ENCODE data around the gene BET1L.
"Not testable (repeated sequence)": the region's sequence is repeated elsewhere in the genome, so short reads cannot be mapped to it uniquely, and the experiment has no call there.

BET1L gene

GRCh38 chr11:240315-240714 lies 33.1 kb upstream of the BET1L start:
- H3K36me3 ChIP-seq (ENCODE audit: insufficient read depth, low read depth, low read length), result peaks cover 59% of the 10 kb centered on the region

GRCh38 chr11:238346-238745 lies 31.1 kb upstream of the BET1L start:
- not testable (repeated sequence) for H3K27me3 ChIP-seq (ENCODE audit: insufficient read depth, low read length); H3K9me3 ChIP-seq (ENCODE audit: insufficient read depth, low read depth, low read length); H3K27ac ChIP-seq (ENCODE audit: low read length); H3K4me1 ChIP-seq (ENCODE audit: insufficient read depth, low read length); H3K9ac ChIP-seq (ENCODE audit: low read depth, low read length)
- H3K4me3 ChIP-seq (ENCODE audit: low read length), result peak overlapping the region; percentile 100; the same call in 1 of the 2 replicates
- H3K36me3 ChIP-seq (ENCODE audit: insufficient read depth, low read depth, low read length), result peaks cover 40% of the 10 kb centered on the region

More at GRCh38 chr11:240315-240714, 33.1 kb upstream of the BET1L start:
- H3K9ac ChIP-seq (ENCODE audit: low read depth, low read length), result no peak overlapping the region
- no peak overlapping the region for H3K4me3 ChIP-seq (ENCODE audit: low read length)
- H3K4me1 ChIP-seq (ENCODE audit: insufficient read depth, low read length), result 0 out of 2 replicates have a peak, but pooled peaks cover 4% of the 10 kb centered on the region
- peaks cover 3% of the 10 kb centered on the region for H3K27me3 ChIP-seq (ENCODE audit: insufficient read depth, low read length)
- H3K9me3 ChIP-seq (ENCODE audit: insufficient read depth, low read depth, low read length), result no peaks in the 10 kb centered on the region
- H3K27ac ChIP-seq (ENCODE audit: low read length), result no peak overlapping the region

- Histone ChIP-seq H3K9me3 (ENCODE audit: insufficient read depth, low read depth, low read length) (no peaks in the 10 kb centered on the region), H3K27ac (ENCODE audit: low read length) (peak within 1 kb of the TSS; percentile 92), H3K4me1 (ENCODE audit: insufficient read depth, low read length) (0 out of 2 replicates have a peak, but pooled peaks cover 4% of the 10 kb centered on the region), H3K36me3 (ENCODE audit: insufficient read depth, low read depth, low read length) (peaks cover 27% of the 10 kb centered on the region), H3K27me3 (ENCODE audit: insufficient read depth, low read length) (peaks cover 6% of the 10 kb centered on the region), H3K9ac (ENCODE audit: low read depth, low read length) (peak within 1 kb of the TSS; percentile 94), H3K4me3 (ENCODE audit: low read length) (peak within 1 kb of the TSS; percentile 100)
Observed at GRCh38 chr11:236774-237767, 29.9 kb upstream of the BET1L start, which contains the start of gene PSMD13. Gene PSMD13, plus strand, starts transcription at chr11:236976. Its CDS starts 74 bp downstream, at chr11:237050.

- Histone ChIP-seq H3K27me3 (ENCODE audit: insufficient read depth, low read length) (peaks cover 6% of the 10 kb centered on the region), H3K9ac (ENCODE audit: low read depth, low read length) (peak within 1 kb of the TSS; percentile 94), H3K4me1 (ENCODE audit: insufficient read depth, low read length) (0 out of 2 replicates have a peak, but pooled peaks cover 4% of the 10 kb centered on the region), H3K9me3 (ENCODE audit: insufficient read depth, low read depth, low read length) (no peaks in the 10 kb centered on the region), H3K36me3 (ENCODE audit: insufficient read depth, low read depth, low read length) (peaks cover 18% of the 10 kb centered on the region), H3K27ac (ENCODE audit: low read length) (peak within 1 kb of the TSS; percentile 92), H3K4me3 (ENCODE audit: low read length) (peak within 1 kb of the TSS; percentile 100)
Observed at GRCh38 chr11:235997-236773, 29.0 kb upstream of the BET1L start, which contains the start of gene SIRT3. Gene SIRT3, minus strand, starts transcription at chr11:236342. Its CDS starts 14 bp downstream, at chr11:236328.

- H3K4me1 ChIP-seq (ENCODE audit: insufficient read depth, low read length), result 0 out of 2 replicates have a peak, but pooled peaks cover 4% of the 10 kb centered on the region
- H3K27me3 ChIP-seq (ENCODE audit: insufficient read depth, low read length), result peaks cover 6% of the 10 kb centered on the region
- peaks cover 17% of the 10 kb centered on the region for H3K36me3 ChIP-seq (ENCODE audit: insufficient read depth, low read depth, low read length)
- H3K9ac ChIP-seq (ENCODE audit: low read depth, low read length), result peak overlapping the region; percentile 76
- H3K27ac ChIP-seq (ENCODE audit: low read length), result peak overlapping the region; percentile 73
- peak overlapping the region; percentile 92 for H3K4me3 ChIP-seq (ENCODE audit: low read length)
- no peaks in the 10 kb centered on the region for H3K9me3 ChIP-seq (ENCODE audit: insufficient read depth, low read depth, low read length)
Observed at GRCh38 chr11:235609-235996, 28.4 kb upstream of the BET1L start.

- H3K27me3 ChIP-seq (ENCODE audit: insufficient read depth, low read length), result peaks cover 6% of the 10 kb centered on the region
- H3K9ac ChIP-seq (ENCODE audit: low read depth, low read length), result peak overlapping the region; percentile 76; the same call in 1 of the 2 replicates
- H3K4me3 ChIP-seq (ENCODE audit: low read length), result peak overlapping the region; percentile 92
- H3K4me1 ChIP-seq (ENCODE audit: insufficient read depth, low read length), result 0 out of 2 replicates have a peak, but pooled peaks cover 4% of the 10 kb centered on the region
- H3K9me3 ChIP-seq (ENCODE audit: insufficient read depth, low read depth, low read length), result no peaks in the 10 kb centered on the region
- H3K36me3 ChIP-seq (ENCODE audit: insufficient read depth, low read depth, low read length), result peaks cover 13% of the 10 kb centered on the region
- H3K27ac ChIP-seq (ENCODE audit: low read length), result no peak overlapping the region
Observed at GRCh38 chr11:235180-235579, 28.0 kb upstream of the BET1L start.

GRCh38 chr11:232783-233565 lies 25.8 kb upstream of the BET1L start:
- H3K4me3 ChIP-seq (ENCODE audit: low read length), result no peak overlapping the region
- H3K27me3 ChIP-seq (ENCODE audit: insufficient read depth, low read length), result peaks cover 6% of the 10 kb centered on the region
- no peak overlapping the region for H3K27ac ChIP-seq (ENCODE audit: low read length)
- no peaks in the 10 kb centered on the region for H3K36me3 ChIP-seq (ENCODE audit: insufficient read depth, low read depth, low read length)
- H3K9me3 ChIP-seq (ENCODE audit: insufficient read depth, low read depth, low read length), result no peaks in the 10 kb centered on the region
- H3K9ac ChIP-seq (ENCODE audit: low read depth, low read length), result no peak overlapping the region
- H3K4me1 ChIP-seq (ENCODE audit: insufficient read depth, low read length), result 0 out of 2 replicates have a peak, but pooled peaks cover 4% of the 10 kb centered on the region

- H3K27me3 ChIP-seq (ENCODE audit: insufficient read depth, low read length), result peaks cover 4% of the 10 kb centered on the region
- H3K9ac ChIP-seq (ENCODE audit: low read depth, low read length), result no peak overlapping the region
- no peaks in the 10 kb centered on the region for H3K9me3 ChIP-seq (ENCODE audit: insufficient read depth, low read depth, low read length)
- H3K4me1 ChIP-seq (ENCODE audit: insufficient read depth, low read length), result no peaks in the 10 kb centered on the region
- no peaks in the 10 kb centered on the region for H3K36me3 ChIP-seq (ENCODE audit: insufficient read depth, low read depth, low read length)
- H3K27ac ChIP-seq (ENCODE audit: low read length), result no peak overlapping the region
- no peak overlapping the region for H3K4me3 ChIP-seq (ENCODE audit: low read length)
Observed at GRCh38 chr11:230431-230830, 23.2 kb upstream of the BET1L start.

- Histone ChIP-seq H3K4me3 (ENCODE audit: low read length) (no peak overlapping the region), H3K9ac (ENCODE audit: low read depth, low read length) (no peak overlapping the region), H3K9me3 (ENCODE audit: insufficient read depth, low read depth, low read length) (no peaks in the 10 kb centered on the region), H3K27me3 (ENCODE audit: insufficient read depth, low read length) (no peaks in the 10 kb centered on the region), H3K4me1 (ENCODE audit: insufficient read depth, low read length) (no peaks in the 10 kb centered on the region), H3K36me3 (ENCODE audit: insufficient read depth, low read depth, low read length) (no peaks in the 10 kb centered on the region), H3K27ac (ENCODE audit: low read length) (no peak overlapping the region)
Observed at GRCh38 chr11:227824-228379, 20.7 kb upstream of the BET1L start.

GRCh38 chr11:225734-226453 lies 18.7 kb upstream of the BET1L start:
- Histone ChIP-seq H3K4me3 (ENCODE audit: low read length) (no peak overlapping the region), H3K9ac (ENCODE audit: low read depth, low read length) (no peak overlapping the region), H3K9me3 (ENCODE audit: insufficient read depth, low read depth, low read length) (no peaks in the 10 kb centered on the region), H3K4me1 (ENCODE audit: insufficient read depth, low read length) (no peaks in the 10 kb centered on the region), H3K27ac (ENCODE audit: low read length) (no peak overlapping the region), H3K36me3 (ENCODE audit: insufficient read depth, low read depth, low read length) (no peaks in the 10 kb centered on the region), H3K27me3 (ENCODE audit: insufficient read depth, low read length) (no peaks in the 10 kb centered on the region)
